ENCODE results near the gene TMEM255A. TPM values are rescaled to one million over a fixed set of nuclear protein-coding genes. Genes with fewer than 3 reads are reported as not detected.
A peak's percentile ranks its signal among the peaks of the same experiment; 100 is the strongest.

TMEM255A gene
- total RNA-seq, 2 donors from 2014 or later = 0.22 to 0.35 TPM

DNA sequence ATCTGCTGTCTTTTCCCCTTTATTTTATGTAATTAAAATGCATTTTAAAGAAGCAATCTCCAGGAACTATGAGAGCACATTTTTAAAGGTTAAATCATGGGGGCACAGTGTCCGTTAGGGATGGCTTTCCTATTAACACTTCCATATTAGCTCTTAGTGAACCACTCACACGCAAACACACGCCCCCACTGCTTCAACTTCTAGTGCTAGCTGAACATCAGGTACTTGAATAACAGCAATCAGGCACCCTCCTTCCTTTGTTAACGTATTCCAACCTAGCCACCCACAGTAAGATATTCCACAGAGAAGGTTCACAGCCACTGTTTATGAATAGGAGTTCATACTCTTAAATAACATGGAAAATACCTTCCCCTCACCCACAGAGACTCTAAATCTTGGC is 9.3 kb downstream of the TMEM255A start:
- 53 to 59% methylated on average over 3 to 4 of the region's 4 CpGs for WGBS, 2 experiments (ENCODE audit: insufficient coverage in 1 of 2, insufficient read length in 1 of 2)
- H3K36me3 ChIP-seq (ENCODE audit: control insufficient read depth, insufficient read depth, low read length) = no peaks in the 10 kb centered on the region
- H3K4me1 ChIP-seq (ENCODE audit: control insufficient read depth, insufficient read depth, low read length) = no peaks in the 10 kb centered on the region
- no peak overlapping the region for H3K27ac ChIP-seq (ENCODE audit: low read depth, low read length)
- H3K9me3 Mint-ChIP-seq = peaks cover 31% of the 10 kb centered on the region
- no peak overlapping the region for H3K4me3 Mint-ChIP-seq
- no peaks in the 10 kb centered on the region for H3K27me3 Mint-ChIP-seq (ENCODE audit: insufficient read depth)
- DNase-seq = no peak
- H3K9me3 ChIP-seq (ENCODE audit: control insufficient read depth, low read length) = no peaks in the 10 kb centered on the region
- H3K27me3 ChIP-seq (ENCODE audit: control insufficient read depth, insufficient read depth, low read length, poor library complexity, severe bottlenecking) = no peaks in the 10 kb centered on the region
- no peaks in the 10 kb centered on the region for H3K36me3 Mint-ChIP-seq (ENCODE audit: low read depth)
- no peak overlapping the region for H3K9ac ChIP-seq (ENCODE audit: extremely low read depth, low read length, poor library complexity, severe bottlenecking)
- H3K27ac Mint-ChIP-seq = no peak overlapping the region
- TF ChIP-seq, protein P1, sequence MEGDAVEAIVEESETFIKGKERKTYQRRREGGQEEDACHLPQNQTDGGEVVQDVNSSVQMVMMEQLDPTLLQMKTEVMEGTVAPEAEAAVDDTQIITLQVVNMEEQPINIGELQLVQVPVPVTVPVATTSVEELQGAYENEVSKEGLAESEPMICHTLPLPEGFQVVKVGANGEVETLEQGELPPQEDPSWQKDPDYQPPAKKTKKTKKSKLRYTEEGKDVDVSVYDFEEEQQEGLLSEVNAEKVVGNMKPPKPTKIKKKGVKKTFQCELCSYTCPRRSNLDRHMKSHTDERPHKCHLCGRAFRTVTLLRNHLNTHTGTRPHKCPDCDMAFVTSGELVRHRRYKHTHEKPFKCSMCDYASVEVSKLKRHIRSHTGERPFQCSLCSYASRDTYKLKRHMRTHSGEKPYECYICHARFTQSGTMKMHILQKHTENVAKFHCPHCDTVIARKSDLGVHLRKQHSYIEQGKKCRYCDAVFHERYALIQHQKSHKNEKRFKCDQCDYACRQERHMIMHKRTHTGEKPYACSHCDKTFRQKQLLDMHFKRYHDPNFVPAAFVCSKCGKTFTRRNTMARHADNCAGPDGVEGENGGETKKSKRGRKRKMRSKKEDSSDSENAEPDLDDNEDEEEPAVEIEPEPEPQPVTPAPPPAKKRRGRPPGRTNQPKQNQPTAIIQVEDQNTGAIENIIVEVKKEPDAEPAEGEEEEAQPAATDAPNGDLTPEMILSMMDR (conservative IDR thresholded peaks at IDR 0.05) = no peak
- peaks cover 17% of the 10 kb centered on the region for H3K4me1 Mint-ChIP-seq
- H3K4me3 ChIP-seq (ENCODE audit: low read length) = no peak overlapping the region

DNA sequence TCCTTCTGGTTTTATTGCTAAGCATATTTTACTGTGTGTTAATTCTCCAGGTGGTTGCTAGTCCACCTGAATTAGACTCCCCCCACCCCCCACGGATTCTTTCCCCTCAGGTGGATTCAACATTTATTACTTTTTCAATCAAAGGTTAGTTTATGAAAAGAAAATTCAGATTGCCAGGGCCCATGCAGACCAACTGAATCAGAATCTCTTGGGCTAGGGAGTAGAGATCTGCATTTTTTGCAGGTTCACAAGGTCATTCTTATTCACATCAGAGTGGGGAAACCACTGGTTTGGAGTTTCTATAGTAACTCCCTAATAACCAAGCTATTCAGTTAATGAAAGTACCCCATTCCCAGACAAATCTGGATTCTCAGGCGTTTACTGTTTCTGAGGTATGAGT is 9.8 kb downstream of the TMEM255A start:
- H3K4me3 ChIP-seq (ENCODE audit: low read length) = no peak overlapping the region
- no peaks in the 10 kb centered on the region for H3K27me3 Mint-ChIP-seq (ENCODE audit: insufficient read depth)
- no peak overlapping the region for H3K27ac ChIP-seq (ENCODE audit: low read depth, low read length)
- DNase-seq = no peak
- H3K36me3 ChIP-seq (ENCODE audit: control insufficient read depth, insufficient read depth, low read length) = no peaks in the 10 kb centered on the region
- H3K4me3 Mint-ChIP-seq = no peak overlapping the region
- H3K9me3 Mint-ChIP-seq = peaks cover 27% of the 10 kb centered on the region
- WGBS, 2 experiments (ENCODE audit: insufficient coverage in 1 of 2, insufficient read length in 1 of 2) = 100% methylated on average over 1 of the region's 2 CpGs; no CpG with 5 or more reads in 1 of the 2 experiments
- H3K4me1 Mint-ChIP-seq = peaks cover 13% of the 10 kb centered on the region
- no peak overlapping the region for H3K9ac ChIP-seq (ENCODE audit: extremely low read depth, low read length, poor library complexity, severe bottlenecking)
- no peaks in the 10 kb centered on the region for H3K9me3 ChIP-seq (ENCODE audit: control insufficient read depth, low read length)
- H3K27ac Mint-ChIP-seq = no peak overlapping the region
- H3K4me1 ChIP-seq (ENCODE audit: control insufficient read depth, insufficient read depth, low read length) = no peaks in the 10 kb centered on the region
- no peaks in the 10 kb centered on the region for H3K27me3 ChIP-seq (ENCODE audit: control insufficient read depth, insufficient read depth, low read length, poor library complexity, severe bottlenecking)
- no peaks in the 10 kb centered on the region for H3K36me3 Mint-ChIP-seq (ENCODE audit: low read depth)
- TF ChIP-seq, protein P1 (conservative IDR thresholded peaks at IDR 0.05) = no peak

DNA sequence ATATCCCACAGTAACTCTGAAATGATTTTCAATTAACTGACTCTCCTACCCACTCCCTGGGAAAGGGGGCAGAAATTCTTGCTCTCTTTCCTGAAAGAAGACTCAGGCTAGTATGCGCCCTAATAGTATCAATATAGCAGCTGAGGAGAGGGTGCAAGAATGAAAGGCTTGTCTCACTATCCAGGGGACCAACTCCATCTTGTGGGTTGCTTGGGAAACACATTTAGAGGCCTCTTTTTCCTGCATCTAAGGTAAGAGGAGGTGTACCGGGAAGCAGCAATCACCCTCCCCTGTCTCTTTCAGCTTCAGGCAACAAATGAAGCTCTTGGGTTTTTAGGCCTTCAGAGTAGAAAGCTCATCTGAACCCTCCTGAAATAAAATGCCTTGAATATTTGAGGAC is 11.3 kb downstream of the TMEM255A start:
- Histone ChIP-seq H3K36me3 (ENCODE audit: control insufficient read depth, insufficient read depth, low read length) (no peaks in the 10 kb centered on the region), H3K4me1 (ENCODE audit: control insufficient read depth, insufficient read depth, low read length) (no peaks in the 10 kb centered on the region), H3K27ac (ENCODE audit: low read depth, low read length) (no peak overlapping the region), H3K27me3 (ENCODE audit: control insufficient read depth, insufficient read depth, low read length, poor library complexity, severe bottlenecking) (no peaks in the 10 kb centered on the region), H3K4me3 (ENCODE audit: low read length) (no peak overlapping the region), H3K9ac (ENCODE audit: extremely low read depth, low read length, poor library complexity, severe bottlenecking) (no peak overlapping the region), H3K9me3 (ENCODE audit: control insufficient read depth, low read length) (no peaks in the 10 kb centered on the region)
- DNase-seq = peak; percentile 57
- Mint-ChIP-seq H3K9me3 (peaks cover 24% of the 10 kb centered on the region), H3K27me3 (ENCODE audit: insufficient read depth) (no peaks in the 10 kb centered on the region), H3K27ac (no peak overlapping the region), H3K4me1 (peaks cover 7% of the 10 kb centered on the region), H3K36me3 (ENCODE audit: low read depth) (no peaks in the 10 kb centered on the region), H3K4me3 (no peak overlapping the region)
- TF ChIP-seq, protein P1 (conservative IDR thresholded peaks at IDR 0.05) = peak; percentile 63
- 63% methylated on average over 2 of the region's 2 CpGs; no CpG with 5 or more reads in 1 of the 2 experiments for WGBS, 2 experiments (ENCODE audit: insufficient coverage in 1 of 2, insufficient read length in 1 of 2)

Measured in endodermal cell (in vitro differentiated cells).